K562 (cell line): ENCODE data around the gene GALM.

Experiments used
- CTCF ChIP-seq, 3 experiments: IDR thresholded peaks in 2 of 3; conservative IDR thresholded peaks in 1 of 3; 2 replicates each; pipeline ENCODE4 v1.5.1; 2011 to 2012; ENCODE audit warnings: low read length in 3 of 3, mild to moderate bottlenecking in 3 of 3, control low read depth in 2 of 3, improper control_type of control experiment in 1 of 3, inconsistent platforms in 1 of 3, low read depth in 1 of 3, mixed read lengths in 1 of 3, moderate library complexity in 1 of 3; ENCODE audit not compliant: insufficient read depth in 2 of 3
- ELF2 ChIP-seq: fragments of 250-450 bp; sonication (Bioruptor Pico); IDR thresholded peaks from 2 replicates; pipeline ENCODE4 v1.5.0; 2021; ENCODE audit warnings: mild to moderate bottlenecking
- GATA2 ChIP-seq: sonication (generic); formaldehyde crosslinking; IDR thresholded peaks from 2 replicates; pipeline ENCODE4 v1.4.0; 2020; ENCODE audit warnings: mild to moderate bottlenecking, missing genetic modification reagents
- HDAC2 ChIP-seq: fragments of 450-650 bp; IDR thresholded peaks from 2 replicates; pipeline ENCODE4 v1.6.1; 2016; ENCODE audit warnings: mild to moderate bottlenecking
- SP2 ChIP-seq: IDR thresholded peaks from 2 replicates; pipeline ENCODE4 v1.6.1; 2011; ENCODE audit warnings: mild to moderate bottlenecking, low read depth, low read length, moderate library complexity; ENCODE audit not compliant: poor library complexity, severe bottlenecking; ENCODE audit errors: extremely low read depth
- ZNF121 ChIP-seq: sonication (generic); formaldehyde crosslinking; conservative IDR thresholded peaks from 2 replicates; pipeline ENCODE4 v1.8.0; 2022; ENCODE audit warnings: missing genetic modification reagents
- TF ChIP-seq, protein P1 (sequence below), 2 experiments: fragments of 450-650 bp in 1 of 2; sonication (generic) in 1 of 2; formaldehyde crosslinking; conservative IDR thresholded peaks; 2 replicates each; pipeline versions ENCODE4 v1.4.0 to v1.8.1; 2020 to 2022; ENCODE audit warnings: mild to moderate bottlenecking in 1 of 2, missing genetic modification reagents in 1 of 2
- TF ChIP-seq, protein P2 (sequence below): sonication (generic); formaldehyde crosslinking; IDR thresholded peaks from 2 replicates; pipeline ENCODE4 v1.8.0; 2022; ENCODE audit warnings: mild to moderate bottlenecking, low read depth, missing genetic modification reagents
- TF ChIP-seq, protein P3 (sequence below): sonication (generic); formaldehyde crosslinking; IDR thresholded peaks from 2 replicates; pipeline ENCODE4 v1.8.1; 2022; ENCODE audit warnings: missing genetic modification reagents

DNA sequence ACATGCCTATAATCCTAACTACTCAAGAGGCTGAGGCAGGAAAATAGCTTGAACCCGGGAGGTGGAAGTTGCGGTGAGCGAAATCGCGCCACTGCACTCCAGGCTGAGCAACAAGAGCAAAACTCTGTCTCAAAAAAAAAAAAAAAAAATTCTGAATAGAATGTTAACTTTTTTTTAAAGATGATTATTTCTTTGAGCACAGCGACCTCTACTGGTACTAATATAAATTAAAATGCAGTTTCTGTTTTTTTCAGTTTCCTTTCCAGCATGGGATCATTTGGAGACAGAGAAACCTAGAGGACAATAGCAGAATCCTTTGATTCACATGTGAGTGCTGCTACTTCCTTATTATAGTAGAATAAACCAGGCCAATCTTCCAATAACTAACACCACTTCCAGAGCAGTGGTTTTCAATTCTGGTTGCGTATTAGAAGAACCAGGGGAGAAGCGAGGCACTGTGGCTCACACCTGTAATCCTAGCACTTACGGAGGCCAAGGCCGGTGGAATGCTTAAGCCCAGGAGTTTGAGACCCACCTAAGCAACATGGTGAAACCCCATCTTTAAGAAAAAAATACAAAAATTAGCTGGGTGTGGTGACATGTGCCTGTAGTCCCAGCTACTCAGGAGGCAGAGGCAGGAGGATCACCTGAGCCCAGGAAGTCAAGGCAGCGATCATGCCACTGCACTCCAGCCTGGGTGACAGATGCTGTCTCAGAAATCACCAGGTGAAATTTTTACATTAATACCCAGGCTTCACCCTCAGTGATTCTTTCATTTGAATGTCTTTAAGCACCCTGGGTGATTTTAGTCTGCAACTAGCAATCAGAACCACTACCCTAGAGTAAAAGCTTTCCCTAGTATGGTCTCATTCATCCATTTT is 75.2 kb downstream of the GALM start:
- TF ChIP-seq, protein P1, sequence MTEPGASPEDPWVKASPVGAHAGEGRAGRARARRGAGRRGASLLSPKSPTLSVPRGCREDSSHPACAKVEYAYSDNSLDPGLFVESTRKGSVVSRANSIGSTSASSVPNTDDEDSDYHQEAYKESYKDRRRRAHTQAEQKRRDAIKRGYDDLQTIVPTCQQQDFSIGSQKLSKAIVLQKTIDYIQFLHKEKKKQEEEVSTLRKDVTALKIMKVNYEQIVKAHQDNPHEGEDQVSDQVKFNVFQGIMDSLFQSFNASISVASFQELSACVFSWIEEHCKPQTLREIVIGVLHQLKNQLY (CRISPR knock-in tag; conservative IDR thresholded peaks at IDR 0.05): no peak
- TF ChIP-seq ZNF121 (no peak), GATA2 (CRISPR knock-in tag) (no peak), CTCF (IDR thresholded peaks at IDR 0.05 in 2 of 3, conservative IDR thresholded peaks at IDR 0.05 in 1 of 3; ENCODE audit: insufficient read depth in 2 of 3, low read depth in 1 of 3, low read length in 3 of 3) (peak; percentile 40 to 73 (median 40); a peak in 4 of 6 replicates), ELF2 (no peak), SP2 (no peak), HDAC2 (no peak)
- TF ChIP-seq, protein P2, sequence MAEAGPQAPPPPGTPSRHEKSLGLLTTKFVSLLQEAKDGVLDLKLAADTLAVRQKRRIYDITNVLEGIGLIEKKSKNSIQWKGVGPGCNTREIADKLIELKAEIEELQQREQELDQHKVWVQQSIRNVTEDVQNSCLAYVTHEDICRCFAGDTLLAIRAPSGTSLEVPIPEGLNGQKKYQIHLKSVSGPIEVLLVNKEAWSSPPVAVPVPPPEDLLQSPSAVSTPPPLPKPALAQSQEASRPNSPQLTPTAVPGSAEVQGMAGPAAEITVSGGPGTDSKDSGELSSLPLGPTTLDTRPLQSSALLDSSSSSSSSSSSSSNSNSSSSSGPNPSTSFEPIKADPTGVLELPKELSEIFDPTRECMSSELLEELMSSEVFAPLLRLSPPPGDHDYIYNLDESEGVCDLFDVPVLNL: no peak
- TF ChIP-seq, protein P3, sequence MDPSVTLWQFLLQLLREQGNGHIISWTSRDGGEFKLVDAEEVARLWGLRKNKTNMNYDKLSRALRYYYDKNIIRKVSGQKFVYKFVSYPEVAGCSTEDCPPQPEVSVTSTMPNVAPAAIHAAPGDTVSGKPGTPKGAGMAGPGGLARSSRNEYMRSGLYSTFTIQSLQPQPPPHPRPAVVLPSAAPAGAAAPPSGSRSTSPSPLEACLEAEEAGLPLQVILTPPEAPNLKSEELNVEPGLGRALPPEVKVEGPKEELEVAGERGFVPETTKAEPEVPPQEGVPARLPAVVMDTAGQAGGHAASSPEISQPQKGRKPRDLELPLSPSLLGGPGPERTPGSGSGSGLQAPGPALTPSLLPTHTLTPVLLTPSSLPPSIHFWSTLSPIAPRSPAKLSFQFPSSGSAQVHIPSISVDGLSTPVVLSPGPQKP (CRISPR knock-in tag): no peak
